Measurements from ENCODE around the gene TXNDC8. TPM values are rescaled to one million over a fixed set of nuclear protein-coding genes. Genes with fewer than 3 reads are reported as not detected.

TXNDC8 gene
- total and polyA plus RNA-seq, 9 donors: not detected

- no peak overlapping the region for H3K4me3 ChIP-seq
- H3K27me3 ChIP-seq: no peaks in the 10 kb centered on the region
- TF ChIP-seq CTCF (IDR thresholded peaks at IDR 0.05) (no peak), POLR2A (IDR thresholded peaks at IDR 0.05) (no peak), EP300 (IDR thresholded peaks at IDR 0.05) (no peak)
- intact Hi-C loops (cut with DNase I): no loop called here
- H3K36me3 ChIP-seq: no peaks in the 10 kb centered on the region
- WGBS, 3 donors: 75 to 78% (median 77%) methylated on average over 2 of the region's 2 CpGs
- no peak overlapping the region for H3K27ac ChIP-seq
- no peak for DNase-seq
- no peaks in the 10 kb centered on the region for H3K4me1 ChIP-seq (ENCODE audit: insufficient read depth)
- H3K9me3 ChIP-seq: no peaks in the 10 kb centered on the region
Measured at GRCh38 chr9:110340306-110340705, 2.6 kb upstream of the TXNDC8 start.

GRCh38 chr9:110338143-110338542 is 480 bp upstream of the TXNDC8 start:
- no peak for DNase-seq
- H3K9me3 ChIP-seq: no peaks in the 10 kb centered on the region
- intact Hi-C loops (cut with DNase I): no loop called here
- H3K4me1 ChIP-seq (ENCODE audit: insufficient read depth): no peaks in the 10 kb centered on the region
- H3K27ac ChIP-seq: no peak overlapping the region
- no peaks in the 10 kb centered on the region for H3K36me3 ChIP-seq
- H3K4me3 ChIP-seq: no peak overlapping the region
- WGBS, 3 donors: 43 to 56% (median 54%) methylated on average over 1 of the region's 1 CpG
- H3K27me3 ChIP-seq: no peaks in the 10 kb centered on the region
- TF ChIP-seq EP300 (IDR thresholded peaks at IDR 0.05) (no peak), POLR2A (IDR thresholded peaks at IDR 0.05) (no peak), CTCF (IDR thresholded peaks at IDR 0.05) (no peak)

GRCh38 chr9:110336363-110336762 is 1.3 kb downstream of the TXNDC8 start:
- H3K36me3 ChIP-seq: no peaks in the 10 kb centered on the region
- H3K27ac ChIP-seq: no peak overlapping the region
- intact Hi-C loops (cut with DNase I): no loop called here
- no peak for TF ChIP-seq CTCF (IDR thresholded peaks at IDR 0.05)
- TF ChIP-seq EP300 (IDR thresholded peaks at IDR 0.05): no peak
- no peak for TF ChIP-seq POLR2A (IDR thresholded peaks at IDR 0.05)
- H3K4me1 ChIP-seq (ENCODE audit: insufficient read depth): no peaks in the 10 kb centered on the region
- no peaks in the 10 kb centered on the region for H3K9me3 ChIP-seq
- 95 to 98% (median 97%) methylated on average over 1 of the region's 1 CpG for WGBS, 3 donors
- H3K27me3 ChIP-seq: no peaks in the 10 kb centered on the region
- H3K4me3 ChIP-seq: no peak overlapping the region
- DNase-seq: no peak

GRCh38 chr9:110334871-110335270 is 2.8 kb downstream of the TXNDC8 start:
- no peaks in the 10 kb centered on the region for H3K9me3 ChIP-seq
- no peaks in the 10 kb centered on the region for H3K36me3 ChIP-seq
- no peaks in the 10 kb centered on the region for H3K27me3 ChIP-seq
- no peak for DNase-seq
- H3K4me1 ChIP-seq (ENCODE audit: insufficient read depth): no peaks in the 10 kb centered on the region
- TF ChIP-seq EP300 (IDR thresholded peaks at IDR 0.05) (no peak), CTCF (IDR thresholded peaks at IDR 0.05) (no peak), POLR2A (IDR thresholded peaks at IDR 0.05) (no peak)
- H3K4me3 ChIP-seq: no peak overlapping the region
- intact Hi-C loops (cut with DNase I): no loop called here
- H3K27ac ChIP-seq: no peak overlapping the region

GRCh38 chr9:110334183-110334582 is 3.5 kb downstream of the TXNDC8 start:
- Histone ChIP-seq H3K9me3 (no peaks in the 10 kb centered on the region), H3K27ac (no peak overlapping the region), H3K36me3 (no peaks in the 10 kb centered on the region), H3K4me3 (no peak overlapping the region), H3K4me1 (ENCODE audit: insufficient read depth) (no peaks in the 10 kb centered on the region), H3K27me3 (no peaks in the 10 kb centered on the region)
- 83 to 85% (median 83%) methylated on average over 4 of the region's 4 CpGs for WGBS, 3 donors
- intact Hi-C loops (cut with DNase I): no loop called here
- DNase-seq: no peak
- TF ChIP-seq CTCF (IDR thresholded peaks at IDR 0.05): no peak
- no peak for TF ChIP-seq EP300 (IDR thresholded peaks at IDR 0.05)
- no peak for TF ChIP-seq POLR2A (IDR thresholded peaks at IDR 0.05)
